HG03354 (cell line): ENCODE results near the gene CD164.

Source experiments
- ATAC-seq: cut with Tn5 transposase; IDR thresholded peaks from one replicate; pipeline ENCODE4 v1.9.1; 2021; ENCODE audit warnings: mild to moderate bottlenecking; ENCODE audit not compliant: unreplicated experiment, poor library complexity, severe bottlenecking

The CD164 gene

GRCh38 chr6:109381747-109382575, at the start of gene CD164:
Gene CD164 (minus strand): TSS chr6:109382467. CDS start chr6:109382378, 89 bp downstream.
- ATAC-seq: peak; percentile 57

GRCh38 chr6:109429496-109429895, 47.2 kb upstream of the CD164 start:
- no peak for ATAC-seq

- ATAC-seq: no peak
These were observed 46.7 kb upstream of the CD164 start for GRCh38 chr6:109428889-109429477.

- no peak for ATAC-seq
These were observed 42.7 kb upstream of the CD164 start for GRCh38 chr6:109424946-109425345.

- ATAC-seq: no peak
These were observed 38.9 kb upstream of the CD164 start for GRCh38 chr6:109421184-109421583.

GRCh38 chr6:109420751-109421150, 38.5 kb upstream of the CD164 start:
- no peak for ATAC-seq

GRCh38 chr6:109417646-109418045, 35.4 kb upstream of the CD164 start:
- ATAC-seq: no peak

- no peak for ATAC-seq
These were observed 28.8 kb upstream of the CD164 start for GRCh38 chr6:109411034-109411433.

GRCh38 chr6:109406196-109406595, 23.9 kb upstream of the CD164 start:
- ATAC-seq: no peak

GRCh38 chr6:109397020-109397419, 14.8 kb upstream of the CD164 start:
- no peak for ATAC-seq

- ATAC-seq: no peak
These were observed 13.9 kb upstream of the CD164 start for GRCh38 chr6:109396046-109396718.

- ATAC-seq: no peak
These were observed 11.6 kb upstream of the CD164 start for GRCh38 chr6:109393886-109394281.

GRCh38 chr6:109393157-109393885, 11.1 kb upstream of the CD164 start:
- ATAC-seq: no peak

- ATAC-seq: no peak
These were observed 7.5 kb upstream of the CD164 start for GRCh38 chr6:109389650-109390274.

- ATAC-seq: no peak
These were observed 6.0 kb upstream of the CD164 start for GRCh38 chr6:109388265-109388664.

- no peak for ATAC-seq
These were observed 1.2 kb upstream of the CD164 start for GRCh38 chr6:109383438-109383940.

- ATAC-seq: peak; percentile 73
These were observed 540 bp upstream of the CD164 start for GRCh38 chr6:109382576-109383437.

- ATAC-seq: no peak
These were observed 1.1 kb downstream of the CD164 start for GRCh38 chr6:109381061-109381746.
